NCI-H2171 treated with DMSO at 0.1 percent for 48 hours (cell line): Measurements from ENCODE around the gene NVL.

Source experiments
- DNase-seq: peaks from one replicate; lab custom pipeline; 2025; lab: John Stamatoyannopoulos, UW

The NVL gene

GRCh38 chr1:224196813-224197600 lies 133.0 kb downstream of the NVL start:
- peak; percentile 17 for DNase-seq

- DNase-seq: no peak
These were observed 136.5 kb downstream of the NVL start for GRCh38 chr1:224193319-224193966.

GRCh38 chr1:224192082-224192788 lies 137.7 kb downstream of the NVL start:
- peak; percentile 57 for DNase-seq

GRCh38 chr1:224189561-224189960 lies 140.4 kb downstream of the NVL start:
- DNase-seq: no peak

- no peak for DNase-seq
These were observed 141.7 kb downstream of the NVL start for GRCh38 chr1:224188286-224188685.

- DNase-seq: no peak
These were observed 144.8 kb downstream of the NVL start for GRCh38 chr1:224185208-224185607.

- peak; percentile 83 for DNase-seq
These were observed 146.2 kb downstream of the NVL start for GRCh38 chr1:224183591-224184312.

- DNase-seq: peak; percentile 85
These were observed 146.9 kb downstream of the NVL start, which contains the start of gene DEGS1 for GRCh38 chr1:224182866-224183590. DEGS1 (plus strand) TSS chr1:224183240; CDS start chr1:224183337, 97 bp downstream.

- DNase-seq: peak; percentile 80
These were observed 147.7 kb downstream of the NVL start for GRCh38 chr1:224182057-224182865.

GRCh38 chr1:224181453-224181810 lies 148.5 kb downstream of the NVL start:
- DNase-seq: no peak

GRCh38 chr1:224180783-224181452 lies 149.1 kb downstream of the NVL start:
- peak; percentile 93 for DNase-seq

GRCh38 chr1:224178894-224179293 lies 151.1 kb downstream of the NVL start:
- DNase-seq: no peak

GRCh38 chr1:224177356-224177999 lies 152.5 kb downstream of the NVL start:
- no peak for DNase-seq
